Placental pericyte (primary cell): ENCODE measurements around the gene OR2M2. TPM values are rescaled to one million over a fixed set of nuclear protein-coding genes. Genes with fewer than 3 reads are reported as not detected.

Source experiments
- total RNA-seq: library from RNA; depleted of rRNA; stranded (reverse); fragments of >200 nt; gene quantifications from 2 replicates; pipeline ENCODE4 v1.2.3, GENCODE V29; 2012

Gene OR2M2, protein sequence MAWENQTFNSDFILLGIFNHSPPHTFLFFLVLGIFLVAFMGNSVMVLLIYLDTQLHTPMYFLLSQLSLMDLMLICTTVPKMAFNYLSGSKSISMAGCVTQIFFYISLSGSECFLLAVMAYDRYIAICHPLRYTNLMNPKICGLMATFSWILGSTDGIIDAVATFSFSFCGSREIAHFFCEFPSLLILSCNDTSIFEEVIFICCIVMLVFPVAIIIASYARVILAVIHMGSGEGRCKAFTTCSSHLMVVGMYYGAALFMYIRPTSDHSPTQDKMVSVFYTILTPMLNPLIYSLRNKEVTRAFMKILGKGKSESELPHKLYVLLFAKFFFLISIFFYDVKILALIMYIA
- total RNA-seq: not detected in 2 replicates

DNA sequence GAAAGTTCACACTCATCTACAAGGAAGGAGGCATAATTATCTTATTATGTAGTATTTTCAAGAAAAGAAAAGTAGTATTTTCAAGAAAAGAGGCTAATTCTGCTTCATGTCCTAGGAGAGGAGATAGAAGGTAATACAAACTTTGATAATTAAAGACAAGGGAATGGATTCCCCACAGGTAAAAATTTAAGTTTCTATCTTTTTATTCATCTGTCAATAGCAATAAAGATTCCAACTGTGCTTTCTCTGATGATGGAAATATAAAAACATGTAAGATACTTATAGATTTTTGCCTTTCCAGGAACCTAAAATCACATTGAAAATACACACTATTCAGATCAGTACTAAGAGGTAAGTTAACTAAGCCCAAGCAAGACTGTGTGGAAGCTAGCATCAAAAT lies at the start of gene OR2M2:
Gene OR2M2, plus strand, starts transcription at position 301 of the 400 bp plus-strand sequence. CDS start 5,165 bp downstream, outside the sequence.

DNA sequence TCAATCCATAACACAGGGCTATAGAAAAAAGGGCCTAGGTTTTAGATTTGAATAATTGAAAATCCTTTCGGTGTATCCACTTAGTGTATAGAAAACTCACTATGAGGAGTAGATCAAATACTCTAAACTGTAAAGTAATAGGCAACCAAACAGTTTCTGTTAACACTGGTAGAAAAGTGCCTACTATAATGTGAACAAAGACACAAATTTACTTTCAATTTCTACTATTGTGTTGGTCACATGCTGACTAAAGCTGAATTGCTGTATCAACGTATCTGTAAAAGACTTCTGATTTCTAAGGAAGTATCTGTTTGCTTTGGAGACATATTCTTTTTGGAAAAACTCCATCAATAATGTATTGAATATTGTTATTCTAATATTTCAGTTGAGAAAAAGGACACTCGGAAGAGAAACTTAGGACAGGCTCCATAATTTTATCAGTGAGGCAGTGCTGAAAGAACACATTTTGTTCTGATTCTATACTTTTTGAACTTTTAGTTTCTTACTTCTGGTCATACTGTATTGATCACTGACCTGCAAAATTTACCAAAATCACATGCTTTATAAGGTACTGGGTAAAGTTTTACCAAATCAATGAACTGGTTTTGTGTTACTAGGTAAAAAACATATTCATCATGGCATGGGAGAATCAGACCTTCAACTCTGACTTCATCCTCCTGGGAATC lies 30.0 kb upstream of the OR2M2 start, which contains the start of gene OR2M5:
Gene OR2M5, plus strand, starts transcription at position 636 of the 686 bp plus-strand sequence. Its CDS starts 0 bp downstream, at position 636.

DNA sequence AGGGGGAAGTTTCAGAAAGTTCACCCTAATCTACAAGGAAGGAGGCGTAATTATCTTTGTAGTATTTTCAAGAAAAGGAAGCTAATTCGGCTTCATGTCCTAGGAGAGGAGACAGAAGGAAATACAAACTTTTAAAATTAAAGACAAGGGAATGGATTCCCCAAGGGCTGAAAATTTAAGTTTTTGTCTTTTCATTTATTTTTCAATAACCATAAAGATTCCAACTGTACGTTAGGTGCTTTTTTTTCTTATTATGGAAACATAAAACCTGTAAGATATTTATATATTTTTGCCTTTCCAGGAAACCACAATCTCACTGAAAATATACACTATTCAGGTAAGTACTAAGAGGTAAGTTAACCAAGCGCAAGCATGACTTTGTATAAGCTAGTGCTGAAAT lies 22.3 kb downstream of the OR2M2 start, which contains the start of gene OR2M3:
Gene OR2M3, plus strand, starts transcription at position 301 of the 400 bp plus-strand sequence. CDS start 5,803 bp downstream, outside the sequence.

Other genes starting within 250 kb of the OR2M2 start
- not detected in 2 replicates for gene OR2AJ1, start 249.9 kb upstream of the OR2M2 start, total RNA-seq
- gene OR2L8, start 226.0 kb upstream of the OR2M2 start, total RNA-seq: 0.43 TPM in 1 of 2 replicates, not detected in the other
- not detected in 2 replicates for gene OR2AK2, start 209.6 kb upstream of the OR2M2 start, total RNA-seq
- not detected in 2 replicates for gene OR2L5, start 161.2 kb upstream of the OR2M2 start, total RNA-seq
- gene OR2L2, start 144.8 kb upstream of the OR2M2 start, total RNA-seq: not detected in 2 replicates
- not detected in 2 replicates for gene OR2L3, start 128.0 kb upstream of the OR2M2 start, total RNA-seq
- gene OR2L13, start 79.6 kb upstream of the OR2M2 start, total RNA-seq: not detected in 2 replicates
- not detected in 2 replicates for gene OR2M5, start 29.7 kb upstream of the OR2M2 start, total RNA-seq
- under 0.01 TPM in 1 of 2 replicates, not detected in the other for gene OR2M3, start 22.4 kb downstream of the OR2M2 start, total RNA-seq
- gene OR2M4, start 56.6 kb downstream of the OR2M2 start, total RNA-seq: not detected in 2 replicates
- gene OR2T33, start 103.2 kb downstream of the OR2M2 start, total RNA-seq: not detected in 2 replicates
- not detected in 2 replicates for gene OR2T12, start 128.6 kb downstream of the OR2M2 start, total RNA-seq
- gene OR2M7, start 149.7 kb downstream of the OR2M2 start, total RNA-seq: not detected in 2 replicates
- gene OR14C36, start 174.0 kb downstream of the OR2M2 start, total RNA-seq: not detected in 2 replicates
- gene OR2T4, start 186.8 kb downstream of the OR2M2 start, total RNA-seq: not detected in 2 replicates
- gene OR2T6, start 200.9 kb downstream of the OR2M2 start, total RNA-seq: not detected in 2 replicates
- gene OR2T1, start 228.2 kb downstream of the OR2M2 start, total RNA-seq: not detected in 2 replicates